ENCODE measurements around the gene NFIX. TPM values are rescaled to one million over a fixed set of nuclear protein-coding genes. Genes with fewer than 3 reads are reported as not detected.

NFIX gene
- total and polyA plus RNA-seq, 2 of the 13 experiments (the other 11 are each of a cell fraction or from before 2014, with no cell fraction given): 3.4 to 5.4 TPM

DNA sequence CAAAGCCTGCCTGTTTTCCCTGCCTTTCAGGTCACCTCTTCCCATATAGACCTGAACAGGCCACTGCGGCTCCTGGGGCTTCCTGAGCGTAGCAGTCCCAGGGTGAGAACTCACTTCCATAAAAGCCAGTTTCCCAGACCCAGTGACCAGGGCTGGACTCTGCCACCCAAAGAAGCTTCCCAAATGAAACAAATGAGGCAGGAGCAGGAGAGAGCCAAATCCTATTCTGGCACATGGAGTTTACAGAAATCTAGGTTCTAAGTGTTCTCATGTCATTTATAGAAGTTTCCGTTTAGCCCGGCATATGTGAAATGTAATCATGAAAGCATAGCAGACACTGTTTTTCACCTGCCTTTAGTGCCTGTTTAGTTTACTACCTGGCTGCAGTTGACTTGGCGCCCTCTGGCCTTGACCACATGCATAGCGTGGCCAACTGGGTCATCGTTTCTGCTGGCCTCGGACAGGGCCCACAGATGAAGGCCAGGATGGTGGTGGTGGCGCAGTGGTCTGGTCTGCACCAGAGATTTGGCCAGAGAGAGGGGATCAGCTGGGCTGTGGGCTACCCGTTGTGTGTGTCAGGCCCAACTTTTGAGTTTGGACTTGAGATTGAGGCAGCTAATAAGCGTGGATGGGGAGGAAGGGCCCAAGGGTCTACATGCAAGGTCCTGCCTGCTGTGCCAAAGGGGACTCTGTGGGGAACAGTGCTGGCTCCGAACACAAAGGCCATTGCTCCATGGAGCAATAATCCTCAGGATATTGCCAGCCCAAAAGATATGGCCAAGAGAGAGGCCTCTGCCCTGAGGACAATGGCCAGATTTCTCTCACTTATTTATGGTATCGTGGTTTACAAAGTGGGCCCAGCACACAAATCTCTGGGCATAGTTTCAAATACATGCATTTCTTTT, 43.3 kb downstream of the NFIX start (continued):
- TF ChIP-seq ZNF550 (CRISPR knock-in tag; IDR thresholded peaks at IDR 0.05; ENCODE audit: borderline replicate concordance) (no peak), ZNF780A (CRISPR knock-in tag; IDR thresholded peaks at IDR 0.05) (no peak), ZNF672 (CRISPR knock-in tag; IDR thresholded peaks at IDR 0.05) (no peak), ZNF326 (CRISPR knock-in tag; IDR thresholded peaks at IDR 0.05; ENCODE audit: borderline replicate concordance) (no peak), ZFAT (CRISPR knock-in tag; conservative IDR thresholded peaks at IDR 0.05) (no peak), STAG1 (CRISPR knock-in tag; IDR thresholded peaks at IDR 0.05) (0 out of 2 replicates have a peak, but pooled peaks have one; percentile 7), NFE2 (CRISPR knock-in tag; IDR thresholded peaks at IDR 0.05) (no peak), SP4 (CRISPR knock-in tag; IDR thresholded peaks at IDR 0.05) (no peak), ERF (CRISPR knock-in tag; IDR thresholded peaks at IDR 0.05) (no peak), ZNF703 (CRISPR knock-in tag; IDR thresholded peaks at IDR 0.05; ENCODE audit: borderline replicate concordance) (no peak), FOXA3 (CRISPR knock-in tag; IDR thresholded peaks at IDR 0.05) (no peak), HNF1A (IDR thresholded peaks at IDR 0.05; ENCODE audit: low read depth) (no peak), HNF1A (CRISPR knock-in tag; IDR thresholded peaks at IDR 0.05; ENCODE audit: borderline replicate concordance) (no peak), ZKSCAN5 (CRISPR knock-in tag; IDR thresholded peaks at IDR 0.05) (no peak)
- TF ChIP-seq, protein P1, sequence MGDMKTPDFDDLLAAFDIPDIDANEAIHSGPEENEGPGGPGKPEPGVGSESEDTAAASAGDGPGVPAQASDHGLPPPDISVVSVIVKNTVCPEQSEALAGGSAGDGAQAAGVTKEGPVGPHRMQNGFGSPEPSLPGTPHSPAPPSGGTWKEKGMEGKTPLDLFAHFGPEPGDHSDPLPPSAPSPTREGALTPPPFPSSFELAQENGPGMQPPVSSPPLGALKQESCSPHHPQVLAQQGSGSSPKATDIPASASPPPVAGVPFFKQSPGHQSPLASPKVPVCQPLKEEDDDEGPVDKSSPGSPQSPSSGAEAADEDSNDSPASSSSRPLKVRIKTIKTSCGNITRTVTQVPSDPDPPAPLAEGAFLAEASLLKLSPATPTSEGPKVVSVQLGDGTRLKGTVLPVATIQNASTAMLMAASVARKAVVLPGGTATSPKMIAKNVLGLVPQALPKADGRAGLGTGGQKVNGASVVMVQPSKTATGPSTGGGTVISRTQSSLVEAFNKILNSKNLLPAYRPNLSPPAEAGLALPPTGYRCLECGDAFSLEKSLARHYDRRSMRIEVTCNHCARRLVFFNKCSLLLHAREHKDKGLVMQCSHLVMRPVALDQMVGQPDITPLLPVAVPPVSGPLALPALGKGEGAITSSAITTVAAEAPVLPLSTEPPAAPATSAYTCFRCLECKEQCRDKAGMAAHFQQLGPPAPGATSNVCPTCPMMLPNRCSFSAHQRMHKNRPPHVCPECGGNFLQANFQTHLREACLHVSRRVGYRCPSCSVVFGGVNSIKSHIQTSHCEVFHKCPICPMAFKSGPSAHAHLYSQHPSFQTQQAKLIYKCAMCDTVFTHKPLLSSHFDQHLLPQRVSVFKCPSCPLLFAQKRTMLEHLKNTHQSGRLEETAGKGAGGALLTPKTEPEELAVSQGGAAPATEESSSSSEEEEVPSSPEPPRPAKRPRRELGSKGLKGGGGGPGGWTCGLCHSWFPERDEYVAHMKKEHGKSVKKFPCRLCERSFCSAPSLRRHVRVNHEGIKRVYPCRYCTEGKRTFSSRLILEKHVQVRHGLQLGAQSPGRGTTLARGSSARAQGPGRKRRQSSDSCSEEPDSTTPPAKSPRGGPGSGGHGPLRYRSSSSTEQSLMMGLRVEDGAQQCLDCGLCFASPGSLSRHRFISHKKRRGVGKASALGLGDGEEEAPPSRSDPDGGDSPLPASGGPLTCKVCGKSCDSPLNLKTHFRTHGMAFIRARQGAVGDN (CRISPR knock-in tag; IDR thresholded peaks at IDR 0.05): peak; percentile 25; the same call in 1 of the 2 replicates
- TF ChIP-seq, protein P2, sequence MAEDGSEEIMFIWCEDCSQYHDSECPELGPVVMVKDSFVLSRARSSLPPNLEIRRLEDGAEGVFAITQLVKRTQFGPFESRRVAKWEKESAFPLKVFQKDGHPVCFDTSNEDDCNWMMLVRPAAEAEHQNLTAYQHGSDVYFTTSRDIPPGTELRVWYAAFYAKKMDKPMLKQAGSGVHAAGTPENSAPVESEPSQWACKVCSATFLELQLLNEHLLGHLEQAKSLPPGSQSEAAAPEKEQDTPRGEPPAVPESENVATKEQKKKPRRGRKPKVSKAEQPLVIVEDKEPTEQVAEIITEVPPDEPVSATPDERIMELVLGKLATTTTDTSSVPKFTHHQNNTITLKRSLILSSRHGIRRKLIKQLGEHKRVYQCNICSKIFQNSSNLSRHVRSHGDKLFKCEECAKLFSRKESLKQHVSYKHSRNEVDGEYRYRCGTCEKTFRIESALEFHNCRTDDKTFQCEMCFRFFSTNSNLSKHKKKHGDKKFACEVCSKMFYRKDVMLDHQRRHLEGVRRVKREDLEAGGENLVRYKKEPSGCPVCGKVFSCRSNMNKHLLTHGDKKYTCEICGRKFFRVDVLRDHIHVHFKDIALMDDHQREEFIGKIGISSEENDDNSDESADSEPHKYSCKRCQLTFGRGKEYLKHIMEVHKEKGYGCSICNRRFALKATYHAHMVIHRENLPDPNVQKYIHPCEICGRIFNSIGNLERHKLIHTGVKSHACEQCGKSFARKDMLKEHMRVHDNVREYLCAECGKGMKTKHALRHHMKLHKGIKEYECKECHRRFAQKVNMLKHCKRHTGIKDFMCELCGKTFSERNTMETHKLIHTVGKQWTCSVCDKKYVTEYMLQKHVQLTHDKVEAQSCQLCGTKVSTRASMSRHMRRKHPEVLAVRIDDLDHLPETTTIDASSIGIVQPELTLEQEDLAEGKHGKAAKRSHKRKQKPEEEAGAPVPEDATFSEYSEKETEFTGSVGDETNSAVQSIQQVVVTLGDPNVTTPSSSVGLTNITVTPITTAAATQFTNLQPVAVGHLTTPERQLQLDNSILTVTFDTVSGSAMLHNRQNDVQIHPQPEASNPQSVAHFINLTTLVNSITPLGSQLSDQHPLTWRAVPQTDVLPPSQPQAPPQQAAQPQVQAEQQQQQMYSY (CRISPR knock-in tag; IDR thresholded peaks at IDR 0.05): no peak
